Activated CD4-positive, CD25-positive, alpha-beta regulatory T cell treated with anti-CD3 and anti-CD28 coated beads, Interleukin-2, amount 50 U/mL, for 72 hours (primary cell): ENCODE data around the gene ERBB4.

Experiments
- DNase-seq: peaks from one replicate; pipeline ENCODE4 v3.0.0; 2021

The ERBB4 gene

DNA sequence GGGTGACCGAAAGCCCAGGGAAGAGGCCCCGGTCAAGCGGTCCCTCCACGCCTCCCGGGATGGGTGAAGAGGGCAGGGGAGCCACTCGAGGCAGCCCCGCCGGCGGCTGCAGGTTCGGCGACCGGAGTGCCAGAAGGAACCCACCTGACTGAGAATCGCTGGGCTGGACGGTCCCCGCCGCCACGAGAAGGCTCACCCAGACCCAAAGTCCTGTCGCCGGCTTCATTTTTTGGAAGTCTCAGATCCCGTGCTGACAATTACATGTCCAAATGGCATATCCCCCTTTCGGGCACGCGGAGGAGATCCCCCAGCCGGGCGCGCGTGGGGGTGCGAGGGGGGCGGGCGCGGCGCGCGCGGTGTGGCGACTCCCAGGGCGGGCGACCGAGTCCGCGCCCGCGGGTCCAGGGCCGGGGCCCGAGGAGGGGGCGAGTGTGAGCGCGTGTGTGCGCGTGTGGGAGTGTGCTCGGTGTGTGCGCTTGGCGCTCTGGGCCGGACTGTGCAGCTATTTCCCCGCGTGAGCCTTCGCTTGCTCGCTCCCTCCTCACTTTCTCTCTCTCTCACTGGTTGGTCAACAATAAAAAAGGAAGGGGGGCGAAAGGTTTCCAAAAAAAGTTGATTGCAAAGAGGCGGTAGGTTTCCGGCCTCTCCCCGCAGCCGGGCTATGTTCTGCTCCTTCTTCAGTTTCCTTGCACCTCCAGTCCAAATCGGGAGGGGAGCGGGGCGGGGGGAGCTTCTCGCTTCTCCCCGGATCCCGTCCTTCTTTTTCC is at the start of gene ERBB4:
TSS of gene ERBB4 (minus strand) at position 498 of the 767 bp plus-strand sequence. CDS start at position 226, 272 bp downstream.
- DNase-seq = no peak

DNA sequence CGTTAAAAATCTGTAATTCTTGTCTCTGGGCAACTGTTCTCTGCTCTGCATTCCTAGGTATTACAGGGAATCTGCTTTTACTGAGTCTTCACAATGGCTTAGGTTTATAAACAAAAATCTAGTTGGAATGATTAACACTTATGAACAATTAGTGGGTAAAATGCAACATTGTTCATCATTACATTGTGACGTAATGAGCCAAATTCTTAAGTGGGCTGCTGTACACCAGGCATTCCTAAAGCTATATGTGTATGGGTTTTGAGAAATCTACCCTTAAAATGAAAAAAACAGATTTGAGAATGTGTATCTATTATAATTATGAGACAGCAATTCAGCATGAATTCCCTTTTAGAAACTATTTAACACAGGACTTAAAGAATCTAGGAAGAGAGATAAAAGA is 41.5 kb upstream of the ERBB4 start:
- DNase-seq = no peak

DNA sequence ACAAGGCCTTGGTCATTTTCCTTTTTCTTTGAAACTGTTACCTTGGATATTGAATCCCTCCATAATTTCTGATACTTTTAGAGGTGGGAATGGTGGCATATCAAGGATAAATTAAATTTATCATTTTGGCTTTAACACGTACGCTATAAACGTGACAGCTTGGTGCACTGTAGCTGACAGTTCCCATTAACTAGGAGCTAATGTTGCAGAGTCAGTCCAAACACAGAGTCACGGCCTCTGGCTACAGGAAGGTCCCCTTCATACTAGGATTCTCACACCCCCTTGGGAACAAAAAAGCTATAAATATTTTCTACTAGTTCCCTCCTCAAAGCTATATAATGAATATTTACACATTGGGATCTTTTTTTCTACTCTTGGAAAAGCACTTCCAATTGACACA is 17.7 kb upstream of the ERBB4 start:
- no peak for DNase-seq

DNA sequence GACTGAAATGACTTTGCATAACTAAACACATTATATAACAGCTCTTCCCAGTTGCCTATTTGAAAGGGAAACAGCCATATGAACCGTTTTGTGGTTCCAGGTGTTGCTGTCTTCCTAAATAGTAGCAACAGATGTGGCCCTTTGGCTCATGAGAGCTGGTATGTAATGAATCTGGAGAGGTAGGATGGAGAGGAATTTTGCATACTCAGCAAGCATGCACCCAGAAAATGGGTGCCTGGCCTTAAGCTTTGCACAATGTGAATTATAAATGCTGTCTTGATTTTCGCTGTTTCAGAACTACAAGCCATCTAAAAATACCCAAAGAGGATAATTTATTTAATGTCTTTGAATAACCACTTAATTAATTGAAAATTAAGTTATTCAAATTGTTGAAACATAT is 15.6 kb upstream of the ERBB4 start:
- DNase-seq = no peak

- no peak for DNase-seq
These were observed 11.3 kb upstream of the ERBB4 start for GRCh38 chr2:212549941-212550340.

GRCh38 chr2:212549463-212549862 is 10.9 kb upstream of the ERBB4 start:
- no peak for DNase-seq

DNA sequence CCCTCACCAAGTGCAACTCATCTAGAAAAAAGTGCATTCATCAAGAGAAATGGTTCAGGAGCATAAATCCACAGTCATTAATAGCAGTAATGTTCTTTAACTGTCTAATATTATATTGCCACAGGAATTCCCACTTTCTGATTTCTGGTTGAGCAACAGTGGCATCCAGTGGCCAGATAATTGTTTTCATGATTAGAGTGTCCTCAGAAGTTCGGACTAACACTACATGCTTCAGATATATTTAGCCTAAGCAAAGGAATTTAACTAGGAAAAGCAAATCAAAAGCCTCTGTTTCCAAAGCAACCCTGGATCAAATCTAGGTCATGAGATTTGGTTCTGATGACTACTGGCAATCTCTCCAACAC is 9.8 kb upstream of the ERBB4 start:
- no peak for DNase-seq

- no peak for DNase-seq
These were observed 9.3 kb upstream of the ERBB4 start for GRCh38 chr2:212547716-212548454.

- DNase-seq = no peak
These were observed 8.1 kb upstream of the ERBB4 start for GRCh38 chr2:212546669-212547068.

DNA sequence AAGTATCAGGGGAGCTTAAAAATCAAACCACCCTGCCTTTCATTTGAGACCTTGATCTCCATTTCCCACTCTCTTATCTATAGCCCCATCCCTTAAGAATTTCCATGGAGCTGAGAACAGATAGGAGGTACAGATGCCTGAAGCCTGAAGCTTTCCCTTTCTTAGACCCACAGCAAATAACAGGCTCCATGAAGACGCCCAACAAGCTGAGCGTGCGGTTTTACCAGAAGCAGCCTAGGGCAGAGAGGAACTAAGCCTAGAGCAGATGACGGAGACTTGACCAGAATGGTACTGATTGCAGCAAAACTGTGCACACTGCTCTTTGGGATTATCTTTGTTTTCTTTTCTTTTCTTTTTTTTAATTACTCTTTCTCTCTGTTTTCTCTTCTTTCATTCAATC is 1.7 kb upstream of the ERBB4 start:
- DNase-seq = no peak

DNA sequence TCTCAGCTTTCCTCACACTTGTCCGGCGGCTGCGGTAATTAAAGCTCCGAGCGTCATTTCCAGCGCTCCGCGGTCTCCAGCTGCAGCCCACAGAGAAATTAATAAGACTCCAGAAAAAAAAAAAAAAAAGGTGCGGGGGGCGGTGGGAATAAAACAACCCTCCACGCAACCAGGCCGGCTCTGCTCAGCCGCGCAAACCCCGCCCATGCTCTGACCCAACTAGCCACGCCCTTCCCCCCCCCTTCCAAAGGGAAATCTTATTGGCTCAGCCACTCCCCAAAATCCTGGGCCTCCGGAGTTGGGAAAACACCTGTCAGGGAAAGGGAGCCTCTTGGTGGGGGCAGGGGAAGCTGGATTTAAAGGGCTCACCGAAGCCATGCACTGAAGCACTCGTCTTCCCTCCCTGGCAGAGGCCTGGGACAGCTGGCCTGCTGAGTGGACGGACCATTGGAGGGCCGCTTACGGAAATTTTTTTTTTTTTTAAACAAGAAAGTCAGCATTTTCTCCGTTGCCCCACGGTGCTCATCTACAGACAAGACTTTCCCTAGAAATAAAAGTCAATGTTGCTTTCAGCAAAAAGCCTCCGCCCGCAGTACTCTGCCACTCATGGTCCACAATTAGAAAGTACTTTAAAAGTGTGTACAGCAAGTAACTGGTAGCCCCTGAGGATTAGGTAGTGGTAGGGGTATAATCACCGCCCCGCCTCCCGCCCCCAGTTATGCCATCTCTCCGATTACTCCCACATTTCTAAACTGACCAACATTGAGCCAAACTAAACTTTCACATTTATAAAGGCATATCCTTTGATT is 674 bp upstream of the ERBB4 start:
- DNase-seq = no peak

- no peak for DNase-seq
These were observed 787 bp downstream of the ERBB4 start for GRCh38 chr2:212537726-212538304.

DNA sequence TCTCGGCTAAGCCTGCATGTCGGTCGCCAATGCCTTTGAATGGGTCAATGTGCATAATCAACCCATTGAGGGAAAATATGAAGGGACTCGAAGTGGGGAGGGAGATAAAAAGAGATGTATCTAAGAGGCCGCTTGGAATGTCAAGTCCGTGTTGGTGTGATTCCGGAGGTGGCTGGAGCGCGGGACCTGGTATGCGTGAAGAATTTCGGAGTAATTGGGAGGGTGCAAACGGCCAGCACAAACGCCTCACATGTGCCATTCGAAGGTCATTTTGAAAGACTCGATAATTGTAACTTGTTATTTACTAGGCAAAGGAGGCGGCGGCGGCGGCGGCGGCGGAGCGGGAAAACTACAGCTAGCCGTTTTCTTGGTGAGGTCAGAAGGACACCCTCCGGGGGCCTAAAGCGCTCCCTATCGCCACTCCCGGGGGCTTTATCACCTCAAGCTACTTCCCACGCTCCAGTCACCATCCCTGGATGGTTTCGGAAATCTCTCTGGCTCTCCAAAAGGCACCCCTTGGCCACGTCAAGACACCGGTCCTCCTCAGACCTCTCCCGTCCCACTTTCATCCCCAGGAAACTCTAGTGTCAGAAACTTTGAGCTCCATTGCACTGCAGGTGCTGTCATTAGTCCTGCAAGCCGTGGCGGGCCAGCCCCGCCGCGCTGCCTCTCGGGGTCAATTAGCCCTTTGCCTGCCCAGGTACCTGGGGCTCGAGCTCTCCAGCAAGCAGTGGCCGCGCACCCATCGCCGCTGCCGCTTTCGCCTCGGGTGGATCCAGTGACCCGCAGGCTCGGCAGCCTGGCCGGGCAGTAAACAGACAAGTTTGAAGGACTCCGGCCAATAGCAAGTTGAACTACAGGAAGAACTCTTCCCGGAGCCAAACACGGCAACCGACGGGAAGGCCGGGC is 1.5 kb downstream of the ERBB4 start:
- DNase-seq = no peak

- no peak for DNase-seq
These were observed 2.4 kb downstream of the ERBB4 start for GRCh38 chr2:212535996-212536816.

DNA sequence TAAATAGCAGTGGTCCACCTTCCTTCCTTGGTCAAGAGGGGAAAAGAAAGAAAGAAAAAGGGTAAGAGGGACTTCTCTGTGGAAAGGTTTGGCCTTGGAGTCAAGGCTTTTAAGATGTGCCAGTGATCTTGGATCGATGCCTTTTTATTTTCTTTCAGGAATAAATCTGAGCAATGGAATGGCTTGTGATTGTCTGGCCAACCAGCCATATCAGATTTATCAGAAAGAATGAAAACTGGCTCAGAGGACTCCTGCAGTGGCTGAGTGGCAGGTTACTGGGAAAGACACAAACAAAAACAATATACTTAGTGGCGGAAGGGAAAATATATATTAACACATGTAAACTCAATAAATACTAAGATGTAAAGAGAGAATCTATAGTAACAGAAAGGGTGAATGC is 4.3 kb downstream of the ERBB4 start:
- DNase-seq = no peak

GRCh38 chr2:212532585-212532984 is 6.0 kb downstream of the ERBB4 start:
- DNase-seq = no peak

GRCh38 chr2:212532087-212532486 is 6.5 kb downstream of the ERBB4 start:
- no peak for DNase-seq

GRCh38 chr2:212531499-212531898 is 7.1 kb downstream of the ERBB4 start:
- no peak for DNase-seq

DNA sequence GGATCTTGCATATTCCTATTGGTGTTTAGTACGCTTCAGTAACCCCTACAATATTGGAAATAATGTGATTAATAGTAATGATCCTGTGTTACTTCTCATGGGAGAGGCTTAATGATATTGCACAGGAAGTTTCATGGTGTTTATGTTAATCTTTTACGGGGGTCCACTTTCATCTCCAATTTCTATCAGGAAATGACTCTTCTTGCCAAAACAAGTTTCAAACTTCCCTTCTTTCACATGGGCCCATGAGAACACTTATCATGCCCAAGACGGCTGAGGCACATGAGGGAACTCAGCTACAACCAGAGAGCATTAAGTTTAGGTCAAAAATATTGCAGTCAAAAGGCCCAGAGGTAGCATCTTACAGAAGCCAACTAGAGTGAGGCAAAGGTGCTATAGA is 7.6 kb downstream of the ERBB4 start:
- DNase-seq = no peak

DNA sequence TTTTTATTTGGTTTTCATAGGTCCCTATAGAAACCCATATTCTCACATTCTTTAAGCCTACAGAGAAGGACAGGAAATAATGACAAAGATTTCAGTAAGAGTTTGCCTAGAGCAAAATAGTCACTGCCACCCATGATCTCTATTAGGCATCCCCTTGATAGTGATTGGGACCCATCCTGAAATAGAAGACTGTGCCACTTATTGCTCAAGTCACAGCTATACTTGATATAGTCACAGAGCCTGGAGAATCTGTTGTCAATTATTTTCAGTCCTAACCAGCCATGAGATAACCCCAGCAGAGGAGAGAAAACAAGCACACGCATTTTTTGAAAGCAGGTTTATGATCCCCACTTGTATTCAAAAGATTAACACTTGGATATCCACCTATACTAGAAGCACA is 8.2 kb downstream of the ERBB4 start:
- DNase-seq = no peak

GRCh38 chr2:212528106-212528856 is 10.3 kb downstream of the ERBB4 start:
- DNase-seq = no peak
